Mesothelial cell of epicardium (in vitro differentiated cells): ENCODE results near the gene BMI1. TPM values are rescaled to one million over a fixed set of nuclear protein-coding genes. Genes with fewer than 3 reads are reported as not detected.
"Not testable (repeated sequence)": the region's sequence is repeated elsewhere in the genome, so short reads cannot be mapped to it uniquely, and the experiment has no call there.

Source experiments
- DNase-seq, 2 experiments: peaks; one replicate each; pipeline ENCODE4 v3.0.0; 2021; ENCODE audit warnings: low spot score in 2 of 2; ENCODE audit not compliant: unreplicated experiment in 2 of 2
- H3K27ac Mint-ChIP-seq: 2 replicates; pipeline ENCODE4 v1.8.0; 2021; ENCODE audit warnings: mixed read lengths
- H3K27me3 Mint-ChIP-seq: 2 replicates; pipeline ENCODE4 v1.8.0; 2021; ENCODE audit warnings: low read depth, mixed read lengths
- H3K36me3 Mint-ChIP-seq: 2 replicates; pipeline ENCODE4 v1.8.0; 2021; ENCODE audit warnings: mixed read lengths
- H3K4me1 Mint-ChIP-seq: 2 replicates; pipeline ENCODE4 v1.8.0; 2021; ENCODE audit warnings: mixed read lengths
- H3K4me3 Mint-ChIP-seq: 2 replicates; pipeline ENCODE4 v1.8.0; 2021; ENCODE audit warnings: mild to moderate bottlenecking, moderate library complexity, mixed read lengths
- H3K9me3 Mint-ChIP-seq: 2 replicates; pipeline ENCODE4 v1.8.0; 2021; ENCODE audit warnings: mixed read lengths
- CTCF ChIP-seq: fragments of 200-600 bp; sonication (generic); IDR thresholded peaks from one replicate; pipeline ENCODE4 v1.5.0; 2021; ENCODE audit warnings: antibody characterized with exemption; ENCODE audit not compliant: unreplicated experiment
- total RNA-seq: library from RNA; stranded (reverse); gene quantifications from 3 replicates; pipeline ENCODE4 v1.2.1, GENCODE V29; 2021

BMI1 gene
- total RNA-seq, 1 donor from 2014 or later = 45.2 TPM

GRCh38 chr10:22309180-22310000, 11.5 kb upstream of the BMI1 start:
- no peak for DNase-seq
- H3K36me3 Mint-ChIP-seq = no peaks in the 10 kb centered on the region
- H3K27ac Mint-ChIP-seq = no peak overlapping the region
- no peak for TF ChIP-seq CTCF
- no peaks in the 10 kb centered on the region for H3K9me3 Mint-ChIP-seq
- no peaks in the 10 kb centered on the region for H3K4me1 Mint-ChIP-seq
- H3K4me3 Mint-ChIP-seq = no peak overlapping the region
- peaks cover 11% of the 10 kb centered on the region for H3K27me3 Mint-ChIP-seq

GRCh38 chr10:22310012-22310411, 10.9 kb upstream of the BMI1 start:
- DNase-seq, H3K27ac Mint-ChIP-seq, H3K36me3 Mint-ChIP-seq, H3K9me3 Mint-ChIP-seq, H3K4me1 Mint-ChIP-seq, H3K4me3 Mint-ChIP-seq: not testable (repeated sequence)
- H3K27me3 Mint-ChIP-seq = peaks cover 13% of the 10 kb centered on the region

- Mint-ChIP-seq H3K36me3 (no peaks in the 10 kb centered on the region), H3K27ac (no peak overlapping the region), H3K27me3 (peaks cover 13% of the 10 kb centered on the region), H3K9me3 (no peaks in the 10 kb centered on the region), H3K4me3 (no peak overlapping the region), H3K4me1 (peaks cover 12% of the 10 kb centered on the region)
- no peak for TF ChIP-seq CTCF
- DNase-seq = no peak
Measured at GRCh38 chr10:22310928-22311327, 10.0 kb upstream of the BMI1 start.

GRCh38 chr10:22314852-22315251, 6.0 kb upstream of the BMI1 start:
- H3K4me3 Mint-ChIP-seq = peak overlapping the region; percentile 85

GRCh38 chr10:22315455-22316285, 5.2 kb upstream of the BMI1 start:
- DNase-seq = no peak
- Mint-ChIP-seq H3K27ac (peak overlapping the region; percentile 87), H3K27me3 (peaks cover 26% of the 10 kb centered on the region), H3K4me1 (peaks cover 40% of the 10 kb centered on the region), H3K4me3 (peak overlapping the region; percentile 85), H3K36me3 (no peaks in the 10 kb centered on the region), H3K9me3 (no peaks in the 10 kb centered on the region)
- TF ChIP-seq CTCF = no peak

More at GRCh38 chr10:22314852-22315251, 6.0 kb upstream of the BMI1 start:
- no peak for DNase-seq
- H3K36me3 Mint-ChIP-seq = no peaks in the 10 kb centered on the region
- H3K27me3 Mint-ChIP-seq = peaks cover 24% of the 10 kb centered on the region
- no peak overlapping the region for H3K27ac Mint-ChIP-seq
- no peaks in the 10 kb centered on the region for H3K9me3 Mint-ChIP-seq
- TF ChIP-seq CTCF = no peak
- peaks cover 36% of the 10 kb centered on the region for H3K4me1 Mint-ChIP-seq
